ENCODE results near the gene AFF3.

AFF3 gene

GRCh38 chr2:100006516-100006915 is 135.9 kb downstream of the AFF3 start:
- DNase-seq: no peak

- no peak for DNase-seq
Measured at GRCh38 chr2:100004959-100005387, 137.4 kb downstream of the AFF3 start.

GRCh38 chr2:100004348-100004884 is 138.0 kb downstream of the AFF3 start:
- DNase-seq: no peak

GRCh38 chr2:100002059-100002458 is 140.3 kb downstream of the AFF3 start:
- no peak for DNase-seq

- DNase-seq: no peak
Measured at GRCh38 chr2:100000915-100001707, 141.3 kb downstream of the AFF3 start.

- no peak for DNase-seq
Measured at GRCh38 chr2:99998651-99999320, 143.6 kb downstream of the AFF3 start.

- no peak for DNase-seq
Measured at GRCh38 chr2:99989905-99990304, 152.5 kb downstream of the AFF3 start.

- no peak for DNase-seq
Measured at GRCh38 chr2:99988599-99988998, 153.8 kb downstream of the AFF3 start.

GRCh38 chr2:99987160-99987559 is 155.2 kb downstream of the AFF3 start:
- no peak for DNase-seq

- no peak for DNase-seq
Measured at GRCh38 chr2:99984799-99985515, 157.4 kb downstream of the AFF3 start.

GRCh38 chr2:99982744-99983143 is 159.6 kb downstream of the AFF3 start:
- no peak for DNase-seq

GRCh38 chr2:99981840-99982239 is 160.6 kb downstream of the AFF3 start:
- DNase-seq: no peak

GRCh38 chr2:99980176-99980575 is 162.2 kb downstream of the AFF3 start:
- no peak for DNase-seq

- no peak for DNase-seq
Measured at GRCh38 chr2:99977966-99978365, 164.4 kb downstream of the AFF3 start.

- DNase-seq: no peak
Measured at GRCh38 chr2:99975386-99975785, 167.0 kb downstream of the AFF3 start.

GRCh38 chr2:99974682-99975375 is 167.6 kb downstream of the AFF3 start:
- no peak for DNase-seq

- DNase-seq: no peak
Measured at GRCh38 chr2:99974275-99974674, 168.1 kb downstream of the AFF3 start.

GRCh38 chr2:99971326-99971900 is 171.0 kb downstream of the AFF3 start:
- no peak for DNase-seq

- DNase-seq: no peak
Measured at GRCh38 chr2:99970292-99970868, 172.0 kb downstream of the AFF3 start.

- DNase-seq: no peak
Measured at GRCh38 chr2:99961196-99961913, 181.0 kb downstream of the AFF3 start.

- DNase-seq: no peak
Measured at GRCh38 chr2:99960790-99961189, 181.6 kb downstream of the AFF3 start.
